Measurements from ENCODE around the gene PRELID3B. TPM values are rescaled to one million over a fixed set of nuclear protein-coding genes. Genes with fewer than 3 reads are reported as not detected.

Gene PRELID3B
- total RNA-seq, 3 donors from 2014 or later (not counting 1 experiment from before 2014, with no cell fraction given): 49.3 to 51.6 (median 51.4) TPM

DNA sequence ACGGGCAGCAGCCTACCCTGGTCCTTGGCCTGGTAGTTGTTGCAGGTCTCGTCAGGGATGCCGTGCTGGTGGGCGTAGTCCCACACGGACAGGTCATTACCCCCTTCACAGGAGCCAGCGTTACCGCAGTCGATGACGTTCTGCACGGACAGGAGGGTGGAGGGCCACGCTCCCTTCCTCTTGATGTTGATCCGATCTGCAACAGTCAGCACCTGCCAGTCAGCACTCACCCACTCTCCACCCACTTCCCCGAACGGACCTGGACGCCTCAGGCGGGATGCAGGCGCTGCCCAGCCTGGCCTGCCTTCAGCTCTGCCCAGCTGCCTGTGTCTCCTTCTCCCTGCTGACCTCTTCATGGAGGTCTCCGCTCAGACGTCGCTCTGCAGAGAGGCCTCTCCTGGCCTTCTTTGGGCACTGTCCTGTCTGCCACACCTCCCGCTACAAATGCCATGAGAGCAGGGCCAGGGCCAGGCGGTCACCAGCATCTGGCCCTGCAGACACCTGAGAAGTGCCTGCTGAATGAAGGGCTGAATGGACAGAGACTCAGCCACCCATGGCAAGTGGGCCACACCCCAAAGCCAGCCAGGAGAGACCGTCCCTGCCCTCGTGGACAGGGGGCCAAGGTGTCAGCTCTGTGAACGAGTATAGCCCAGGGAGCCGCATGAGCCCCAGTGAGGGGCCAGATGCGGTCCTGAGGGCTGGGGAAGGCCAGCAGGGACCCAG lies 41.0 kb downstream of the PRELID3B start:
- no peaks in the 10 kb centered on the region for H3K27me3 Mint-ChIP-seq (ENCODE audit: low read depth in 2 of 2)
- intact Hi-C loops (cut with micrococcal nuclease): no loop called here
- H3K4me3 Mint-ChIP-seq: no peak overlapping the region

DNA sequence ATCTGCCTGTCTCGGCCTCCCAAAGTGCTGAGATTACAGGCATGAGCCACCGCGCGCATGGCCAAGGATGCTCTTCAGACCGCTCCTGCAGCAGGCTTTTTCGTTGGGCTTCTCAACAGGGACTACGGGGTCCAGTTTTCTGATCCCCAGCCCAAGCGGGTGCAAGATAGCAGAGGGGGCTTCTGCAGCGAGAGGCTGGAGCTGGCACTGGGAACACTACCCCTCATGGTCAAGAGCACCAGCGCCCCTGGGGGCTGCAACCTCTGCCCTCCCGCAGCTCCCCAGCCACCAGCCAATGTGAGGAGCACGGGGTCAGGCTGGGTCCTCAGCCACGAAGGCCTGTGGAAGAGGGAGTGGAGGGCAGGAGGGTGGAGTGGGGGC lies 41.5 kb downstream of the PRELID3B start:
- H3K4me3 Mint-ChIP-seq: no peak overlapping the region
- no peaks in the 10 kb centered on the region for H3K27me3 ChIP-seq (ENCODE audit: control insufficient read depth, insufficient read depth, low read length)
- H3K36me3 Mint-ChIP-seq: no peaks in the 10 kb centered on the region
- WGBS (ENCODE audit: insufficient coverage): 89% methylated on average over 13 of the region's 13 CpGs
- no peaks in the 10 kb centered on the region for H3K9me3 ChIP-seq (ENCODE audit: control insufficient read depth, insufficient read depth, low read length)
- no peak overlapping the region for H3K27ac ChIP-seq (ENCODE audit: low read length)
- H3K4me1 ChIP-seq (ENCODE audit: control insufficient read depth, insufficient read depth, low read length): peaks cover 37% of the 10 kb centered on the region
- H3K9me3 Mint-ChIP-seq: no peaks in the 10 kb centered on the region
- TF ChIP-seq, protein P1, sequence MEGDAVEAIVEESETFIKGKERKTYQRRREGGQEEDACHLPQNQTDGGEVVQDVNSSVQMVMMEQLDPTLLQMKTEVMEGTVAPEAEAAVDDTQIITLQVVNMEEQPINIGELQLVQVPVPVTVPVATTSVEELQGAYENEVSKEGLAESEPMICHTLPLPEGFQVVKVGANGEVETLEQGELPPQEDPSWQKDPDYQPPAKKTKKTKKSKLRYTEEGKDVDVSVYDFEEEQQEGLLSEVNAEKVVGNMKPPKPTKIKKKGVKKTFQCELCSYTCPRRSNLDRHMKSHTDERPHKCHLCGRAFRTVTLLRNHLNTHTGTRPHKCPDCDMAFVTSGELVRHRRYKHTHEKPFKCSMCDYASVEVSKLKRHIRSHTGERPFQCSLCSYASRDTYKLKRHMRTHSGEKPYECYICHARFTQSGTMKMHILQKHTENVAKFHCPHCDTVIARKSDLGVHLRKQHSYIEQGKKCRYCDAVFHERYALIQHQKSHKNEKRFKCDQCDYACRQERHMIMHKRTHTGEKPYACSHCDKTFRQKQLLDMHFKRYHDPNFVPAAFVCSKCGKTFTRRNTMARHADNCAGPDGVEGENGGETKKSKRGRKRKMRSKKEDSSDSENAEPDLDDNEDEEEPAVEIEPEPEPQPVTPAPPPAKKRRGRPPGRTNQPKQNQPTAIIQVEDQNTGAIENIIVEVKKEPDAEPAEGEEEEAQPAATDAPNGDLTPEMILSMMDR (IDR thresholded peaks at IDR 0.05): no peak
- H3K27ac Mint-ChIP-seq: no peak overlapping the region
- no peak for DNase-seq
- ATAC-seq: no peak
- H3K27me3 Mint-ChIP-seq (ENCODE audit: low read depth in 2 of 2): no peaks in the 10 kb centered on the region
- H3K4me3 ChIP-seq (ENCODE audit: low read length): no peak overlapping the region
- peaks cover 20 to 37% of the 10 kb centered on the region in 2 donors for H3K4me1 Mint-ChIP-seq
- intact Hi-C loops (cut with micrococcal nuclease): no loop called here
- peaks cover 29% of the 10 kb centered on the region for H3K36me3 ChIP-seq (ENCODE audit: control insufficient read depth, insufficient read depth, low read length)

More for the DNA sequence above, 41.0 kb downstream of the PRELID3B start:
- H3K36me3 ChIP-seq (ENCODE audit: control insufficient read depth, insufficient read depth, low read length): peaks cover 24% of the 10 kb centered on the region
- DNase-seq (no peak), ATAC-seq (no peak)
- peaks cover 42% of the 10 kb centered on the region for H3K4me1 ChIP-seq (ENCODE audit: control insufficient read depth, insufficient read depth, low read length)
- no peaks in the 10 kb centered on the region for H3K27me3 ChIP-seq (ENCODE audit: control insufficient read depth, insufficient read depth, low read length)
- Mint-ChIP-seq H3K36me3 (no peaks in the 10 kb centered on the region), H3K4me1 (peaks cover 22 to 41% of the 10 kb centered on the region in 2 donors), H3K9me3 (no peaks in the 10 kb centered on the region), H3K27ac (no peak overlapping the region)
- H3K27ac ChIP-seq (ENCODE audit: low read length): no peak overlapping the region
- no peaks in the 10 kb centered on the region for H3K9me3 ChIP-seq (ENCODE audit: control insufficient read depth, insufficient read depth, low read length)
- H3K4me3 ChIP-seq (ENCODE audit: low read length): no peak overlapping the region
- TF ChIP-seq, protein P1 (IDR thresholded peaks at IDR 0.05): no peak
- 95% methylated on average over 27 of the region's 27 CpGs for WGBS (ENCODE audit: insufficient coverage)

DNA sequence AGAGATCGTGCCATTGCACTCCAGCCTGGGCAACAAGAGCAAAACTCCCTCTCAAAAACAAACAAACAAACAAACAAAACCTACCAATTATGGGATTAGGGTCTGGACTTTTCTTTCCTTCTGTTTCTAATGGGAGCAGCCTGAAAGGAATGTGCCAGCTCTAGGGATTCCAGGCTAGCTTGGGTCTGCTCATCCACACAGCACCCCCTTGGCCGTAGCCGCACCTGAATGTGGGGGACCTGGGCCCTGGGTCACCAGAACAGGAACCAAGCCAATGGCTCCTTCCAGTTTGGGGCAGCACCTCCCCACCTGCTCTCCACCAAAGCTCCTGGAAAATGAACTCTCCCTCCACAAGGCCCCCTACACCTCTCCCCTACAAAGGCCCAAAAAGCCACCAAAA lies 42.3 kb downstream of the PRELID3B start:
- no peak for DNase-seq
- Mint-ChIP-seq H3K9me3 (no peaks in the 10 kb centered on the region), H3K36me3 (no peaks in the 10 kb centered on the region), H3K27me3 (ENCODE audit: low read depth in 2 of 2) (no peaks in the 10 kb centered on the region), H3K4me3 (no peak overlapping the region), H3K4me1 (peaks cover 13 to 32% of the 10 kb centered on the region in 2 donors), H3K27ac (no peak overlapping the region)
- Histone ChIP-seq H3K4me3 (ENCODE audit: low read length) (no peak overlapping the region), H3K36me3 (ENCODE audit: control insufficient read depth, insufficient read depth, low read length) (peaks cover 37% of the 10 kb centered on the region), H3K27me3 (ENCODE audit: control insufficient read depth, insufficient read depth, low read length) (no peaks in the 10 kb centered on the region), H3K9me3 (ENCODE audit: control insufficient read depth, insufficient read depth, low read length) (no peaks in the 10 kb centered on the region), H3K4me1 (ENCODE audit: control insufficient read depth, insufficient read depth, low read length) (peaks cover 30% of the 10 kb centered on the region), H3K27ac (ENCODE audit: low read length) (no peak overlapping the region)
- intact Hi-C loops (cut with micrococcal nuclease): no loop called here
- TF ChIP-seq, protein P1 (IDR thresholded peaks at IDR 0.05): no peak
- WGBS (ENCODE audit: insufficient coverage): 67% methylated on average over 3 of the region's 3 CpGs
- ATAC-seq: no peak

DNA sequence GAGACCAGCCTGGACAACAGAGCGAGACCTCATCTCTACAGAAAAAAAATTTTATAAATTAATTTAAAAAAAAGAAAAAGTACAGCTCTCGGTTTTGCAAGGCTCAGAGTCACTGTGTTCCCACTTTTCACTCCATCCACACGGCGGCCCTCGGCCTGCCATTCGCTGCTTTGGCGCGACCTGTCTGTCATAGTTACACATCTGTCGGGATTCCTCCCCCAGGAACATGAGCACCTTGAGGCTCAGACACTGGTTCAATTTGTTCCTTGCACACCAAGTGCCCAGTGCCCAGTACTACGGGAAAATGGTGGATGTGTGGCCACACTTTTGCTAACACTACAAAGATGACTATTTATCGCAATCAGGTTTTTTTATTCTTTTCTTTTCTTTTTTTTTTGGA lies 43.9 kb downstream of the PRELID3B start:
- no peaks in the 10 kb centered on the region for H3K27me3 Mint-ChIP-seq (ENCODE audit: low read depth in 2 of 2)
- Histone ChIP-seq H3K27ac (ENCODE audit: low read length) (no peak overlapping the region), H3K4me3 (ENCODE audit: low read length) (no peak overlapping the region), H3K27me3 (ENCODE audit: control insufficient read depth, insufficient read depth, low read length) (no peaks in the 10 kb centered on the region), H3K9me3 (ENCODE audit: control insufficient read depth, insufficient read depth, low read length) (no peaks in the 10 kb centered on the region), H3K4me1 (ENCODE audit: control insufficient read depth, insufficient read depth, low read length) (peaks cover 13% of the 10 kb centered on the region), H3K36me3 (ENCODE audit: control insufficient read depth, insufficient read depth, low read length) (peaks cover 48% of the 10 kb centered on the region)
- H3K4me3 Mint-ChIP-seq: no peak overlapping the region
- H3K36me3 Mint-ChIP-seq: no peaks in the 10 kb centered on the region
- no peak for DNase-seq
- no peak for ATAC-seq
- peaks cover 1 to 17% of the 10 kb centered on the region in 2 donors for H3K4me1 Mint-ChIP-seq
- TF ChIP-seq, protein P1 (IDR thresholded peaks at IDR 0.05): no peak
- 87% methylated on average over 10 of the region's 11 CpGs for WGBS (ENCODE audit: insufficient coverage)
- intact Hi-C loops (cut with micrococcal nuclease): no loop called here
- no peaks in the 10 kb centered on the region for H3K9me3 Mint-ChIP-seq
- no peak overlapping the region for H3K27ac Mint-ChIP-seq

All from natural killer cell (primary cell).